ENCODE data around the gene NPR2. TPM values are rescaled to one million over a fixed set of nuclear protein-coding genes. Genes with fewer than 3 reads are reported as not detected.

Gene NPR2
- total RNA-seq, 1 donor: 16.6 TPM

DNA sequence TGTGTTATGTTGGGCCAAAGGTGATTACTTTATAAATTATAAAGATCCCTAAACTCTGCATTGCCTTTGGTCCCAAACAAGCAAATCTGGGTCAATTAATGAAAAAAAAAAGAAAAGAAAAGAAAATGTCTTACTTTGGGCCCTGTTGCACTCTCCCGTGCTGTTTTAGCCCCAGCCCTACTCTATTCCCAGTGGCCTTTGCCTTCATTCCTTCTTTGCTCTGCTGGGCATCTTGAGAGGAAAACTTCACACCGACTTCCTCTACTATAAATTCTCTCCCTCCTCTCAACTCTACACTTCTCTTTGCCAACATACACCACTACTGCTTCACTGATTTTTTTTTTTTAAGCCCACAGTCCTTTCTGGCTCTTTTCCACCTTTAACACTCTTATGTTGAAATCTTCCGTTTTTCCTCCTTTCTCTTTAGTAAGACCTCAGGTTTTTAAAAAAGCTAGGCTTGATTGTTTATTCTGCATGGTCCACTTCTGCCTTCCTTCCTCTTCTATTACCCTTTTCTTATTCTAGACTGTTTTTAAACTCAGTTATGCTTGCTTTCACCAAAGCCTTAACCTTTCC lies 32.8 kb upstream of the NPR2 start:
- H2AFZ ChIP-seq (ENCODE audit: low read length): no peak overlapping the region
- peak overlapping the region; percentile 77 for H3K4me2 ChIP-seq (ENCODE audit: insufficient read depth, low read length)
- H3K27ac ChIP-seq (ENCODE audit: low read depth, low read length): no peak overlapping the region
- H3K36me3 ChIP-seq (ENCODE audit: insufficient read depth, low read length): peaks cover 4% of the 10 kb centered on the region
- DNase-seq (ENCODE audit: insufficient read length, low spot score, missing footprints): no peak
- H3K27me3 ChIP-seq (ENCODE audit: insufficient read depth, low read length): no peaks in the 10 kb centered on the region
- peaks cover 29% of the 10 kb centered on the region for H3K4me1 ChIP-seq (ENCODE audit: insufficient read depth, low read length)
- H3K4me3 ChIP-seq (ENCODE audit: insufficient read depth, low read length): no peak overlapping the region
- H3K9me3 ChIP-seq (ENCODE audit: low read depth, low read length): no peaks in the 10 kb centered on the region
- peaks cover 2% of the 10 kb centered on the region for H4K20me1 ChIP-seq (ENCODE audit: insufficient read depth, low read length)
- no peaks in the 10 kb centered on the region for H3K79me2 ChIP-seq (ENCODE audit: insufficient read depth, low read length)
- TF ChIP-seq, protein P1, sequence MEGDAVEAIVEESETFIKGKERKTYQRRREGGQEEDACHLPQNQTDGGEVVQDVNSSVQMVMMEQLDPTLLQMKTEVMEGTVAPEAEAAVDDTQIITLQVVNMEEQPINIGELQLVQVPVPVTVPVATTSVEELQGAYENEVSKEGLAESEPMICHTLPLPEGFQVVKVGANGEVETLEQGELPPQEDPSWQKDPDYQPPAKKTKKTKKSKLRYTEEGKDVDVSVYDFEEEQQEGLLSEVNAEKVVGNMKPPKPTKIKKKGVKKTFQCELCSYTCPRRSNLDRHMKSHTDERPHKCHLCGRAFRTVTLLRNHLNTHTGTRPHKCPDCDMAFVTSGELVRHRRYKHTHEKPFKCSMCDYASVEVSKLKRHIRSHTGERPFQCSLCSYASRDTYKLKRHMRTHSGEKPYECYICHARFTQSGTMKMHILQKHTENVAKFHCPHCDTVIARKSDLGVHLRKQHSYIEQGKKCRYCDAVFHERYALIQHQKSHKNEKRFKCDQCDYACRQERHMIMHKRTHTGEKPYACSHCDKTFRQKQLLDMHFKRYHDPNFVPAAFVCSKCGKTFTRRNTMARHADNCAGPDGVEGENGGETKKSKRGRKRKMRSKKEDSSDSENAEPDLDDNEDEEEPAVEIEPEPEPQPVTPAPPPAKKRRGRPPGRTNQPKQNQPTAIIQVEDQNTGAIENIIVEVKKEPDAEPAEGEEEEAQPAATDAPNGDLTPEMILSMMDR (IDR thresholded peaks at IDR 0.05; ENCODE audit: extremely low read depth, low read depth, low read length): no peak

- peaks cover 29% of the 10 kb centered on the region for H3K4me1 ChIP-seq (ENCODE audit: insufficient read depth, low read length)
- no peak overlapping the region for H3K4me3 ChIP-seq (ENCODE audit: insufficient read depth, low read length)
- TF ChIP-seq, protein P1 (IDR thresholded peaks at IDR 0.05; ENCODE audit: extremely low read depth, low read depth, low read length): no peak
These were observed 31.6 kb upstream of the NPR2 start for GRCh38 chr9:35759795-35760194.

GRCh38 chr9:35760651-35761050 lies 30.7 kb upstream of the NPR2 start:
- TF ChIP-seq, protein P1 (IDR thresholded peaks at IDR 0.05; ENCODE audit: extremely low read depth, low read depth, low read length): no peak
- Histone ChIP-seq H3K27ac (ENCODE audit: low read depth, low read length) (no peak overlapping the region), H3K4me3 (ENCODE audit: insufficient read depth, low read length) (no peak overlapping the region), H3K36me3 (ENCODE audit: insufficient read depth, low read length) (no peaks in the 10 kb centered on the region), H4K20me1 (ENCODE audit: insufficient read depth, low read length) (peaks cover 2% of the 10 kb centered on the region), H3K79me2 (ENCODE audit: insufficient read depth, low read length) (no peaks in the 10 kb centered on the region), H3K4me1 (ENCODE audit: insufficient read depth, low read length) (peaks cover 29% of the 10 kb centered on the region), H3K4me2 (ENCODE audit: insufficient read depth, low read length) (peak overlapping the region; percentile 8), H3K9me3 (ENCODE audit: low read depth, low read length) (no peaks in the 10 kb centered on the region), H3K27me3 (ENCODE audit: insufficient read depth, low read length) (no peaks in the 10 kb centered on the region), H2AFZ (ENCODE audit: low read length) (peak overlapping the region; percentile 47)
- DNase-seq (ENCODE audit: insufficient read length, low spot score, missing footprints): no peak

More at GRCh38 chr9:35759795-35760194, 31.6 kb upstream of the NPR2 start:
- Histone ChIP-seq H3K27ac (ENCODE audit: low read depth, low read length) (no peak overlapping the region), H2AFZ (ENCODE audit: low read length) (no peak overlapping the region), H3K79me2 (ENCODE audit: insufficient read depth, low read length) (no peaks in the 10 kb centered on the region), H3K4me2 (ENCODE audit: insufficient read depth, low read length) (no peak overlapping the region), H3K9me3 (ENCODE audit: low read depth, low read length) (no peaks in the 10 kb centered on the region), H3K36me3 (ENCODE audit: insufficient read depth, low read length) (peaks cover 4% of the 10 kb centered on the region), H3K27me3 (ENCODE audit: insufficient read depth, low read length) (no peaks in the 10 kb centered on the region), H4K20me1 (ENCODE audit: insufficient read depth, low read length) (peaks cover 2% of the 10 kb centered on the region)
- DNase-seq (ENCODE audit: insufficient read length, low spot score, missing footprints): no peak

- TF ChIP-seq, protein P1 (IDR thresholded peaks at IDR 0.05; ENCODE audit: extremely low read depth, low read depth, low read length): no peak
- Histone ChIP-seq H3K4me3 (ENCODE audit: insufficient read depth, low read length) (no peak overlapping the region), H3K9me3 (ENCODE audit: low read depth, low read length) (no peaks in the 10 kb centered on the region), H3K27ac (ENCODE audit: low read depth, low read length) (no peak overlapping the region), H4K20me1 (ENCODE audit: insufficient read depth, low read length) (no peaks in the 10 kb centered on the region), H3K79me2 (ENCODE audit: insufficient read depth, low read length) (no peaks in the 10 kb centered on the region), H2AFZ (ENCODE audit: low read length) (no peak overlapping the region), H3K4me2 (ENCODE audit: insufficient read depth, low read length) (no peak overlapping the region), H3K36me3 (ENCODE audit: insufficient read depth, low read length) (no peaks in the 10 kb centered on the region), H3K4me1 (ENCODE audit: insufficient read depth, low read length) (peaks cover 13% of the 10 kb centered on the region), H3K27me3 (ENCODE audit: insufficient read depth, low read length) (no peaks in the 10 kb centered on the region)
- DNase-seq (ENCODE audit: insufficient read length, low spot score, missing footprints): no peak
These were observed 28.2 kb upstream of the NPR2 start for GRCh38 chr9:35763181-35763580.
